Measurements from ENCODE around the gene EME1.

GRCh38 chr17:50367401-50367800, 5.6 kb upstream of the EME1 start:
- TF ChIP-seq POLR2A (IDR thresholded peaks at IDR 0.05), result no peak
- no peak for TF ChIP-seq CTCF (IDR thresholded peaks at IDR 0.05)

Data from right lobe of liver (tissue), 4 donors.